ENCODE measurements around the gene AKR7A3. TPM values are rescaled to one million over a fixed set of nuclear protein-coding genes. Genes with fewer than 3 reads are reported as not detected.
A peak's percentile ranks its signal among the peaks of the same experiment; 100 is the strongest.

AKR7A3 gene
- total and polyA plus RNA-seq, 9 of the 15 experiments (the other 6 are each of a cell fraction or from before 2014, with no cell fraction given), result 0.04 to 1.5 (median 0.44) TPM; not detected in 1

DNA sequence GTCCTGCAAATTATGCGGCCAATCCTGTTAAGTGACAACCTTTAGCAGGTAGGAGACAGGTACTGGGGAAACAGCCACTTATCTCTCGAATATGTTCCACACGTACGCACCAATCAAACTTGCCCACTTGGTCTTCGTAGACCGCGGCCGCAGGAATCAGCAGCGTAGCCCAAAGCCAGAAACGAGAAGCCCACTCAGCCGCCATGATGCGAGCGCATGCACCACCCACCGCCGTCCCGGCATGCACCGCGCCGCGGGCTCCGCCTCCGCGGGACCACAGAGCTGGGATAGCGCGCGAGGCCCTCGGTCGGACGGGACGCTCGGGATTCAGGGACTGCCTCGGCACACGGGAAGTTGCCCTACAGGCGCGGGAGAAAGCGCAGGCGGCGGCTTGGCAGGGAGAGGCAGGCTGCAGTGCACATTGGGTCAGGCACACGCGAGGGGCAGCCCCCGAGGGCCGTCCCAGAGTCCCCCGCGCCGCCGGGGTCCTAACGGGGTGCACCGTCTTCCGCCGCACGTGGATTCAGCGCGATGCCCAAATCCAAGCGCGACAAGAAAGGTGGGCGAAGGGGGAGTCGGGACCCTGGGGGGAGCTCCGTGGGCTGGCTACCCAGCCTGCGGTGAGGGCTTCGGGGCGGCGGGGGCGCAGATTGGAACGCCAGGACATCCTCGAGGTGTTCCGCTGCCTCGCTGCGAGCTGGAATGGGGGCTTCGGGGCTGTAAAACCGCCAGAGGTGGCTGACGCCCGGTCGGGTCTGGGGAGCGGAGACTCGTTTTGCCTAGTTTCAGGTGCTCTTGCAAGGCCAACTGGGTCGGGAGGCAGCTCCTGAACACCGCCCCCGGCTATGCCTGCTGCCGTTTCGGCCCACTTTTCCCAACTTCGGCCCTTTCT, 37.0 kb downstream of the AKR7A3 start, which contains the start of the genes EMC1 and MRTO4 (continued):
- TF ChIP-seq, protein P1, sequence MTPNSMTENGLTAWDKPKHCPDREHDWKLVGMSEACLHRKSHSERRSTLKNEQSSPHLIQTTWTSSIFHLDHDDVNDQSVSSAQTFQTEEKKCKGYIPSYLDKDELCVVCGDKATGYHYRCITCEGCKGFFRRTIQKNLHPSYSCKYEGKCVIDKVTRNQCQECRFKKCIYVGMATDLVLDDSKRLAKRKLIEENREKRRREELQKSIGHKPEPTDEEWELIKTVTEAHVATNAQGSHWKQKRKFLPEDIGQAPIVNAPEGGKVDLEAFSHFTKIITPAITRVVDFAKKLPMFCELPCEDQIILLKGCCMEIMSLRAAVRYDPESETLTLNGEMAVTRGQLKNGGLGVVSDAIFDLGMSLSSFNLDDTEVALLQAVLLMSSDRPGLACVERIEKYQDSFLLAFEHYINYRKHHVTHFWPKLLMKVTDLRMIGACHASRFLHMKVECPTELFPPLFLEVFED (CRISPR knock-in tag; conservative IDR thresholded peaks at IDR 0.05), result peak; percentile 78
- peak; percentile 96 for TF ChIP-seq SP1 (CRISPR knock-in tag; IDR thresholded peaks at IDR 0.05)
- TF ChIP-seq NFE2L1 (tag; IDR thresholded peaks at IDR 0.05; ENCODE audit: borderline replicate concordance, low read depth), result no peak
- TF ChIP-seq RNF2 (IDR thresholded peaks at IDR 0.05), result peak; percentile 66; the same call in 1 of the 2 replicates
- no peak for TF ChIP-seq KDM2B (CRISPR knock-in tag; IDR thresholded peaks at IDR 0.05)
- peak; percentile 67 for TF ChIP-seq NFIC (IDR thresholded peaks at IDR 0.05)
- 0 out of 2 replicates have a peak, but pooled peaks have one; percentile 73 for TF ChIP-seq HIVEP1 (CRISPR knock-in tag; IDR thresholded peaks at IDR 0.05)
- TF ChIP-seq ZNF24 (IDR thresholded peaks at IDR 0.05), result peak; percentile 46; the same call in 1 of the 2 replicates
- TF ChIP-seq, protein P2, sequence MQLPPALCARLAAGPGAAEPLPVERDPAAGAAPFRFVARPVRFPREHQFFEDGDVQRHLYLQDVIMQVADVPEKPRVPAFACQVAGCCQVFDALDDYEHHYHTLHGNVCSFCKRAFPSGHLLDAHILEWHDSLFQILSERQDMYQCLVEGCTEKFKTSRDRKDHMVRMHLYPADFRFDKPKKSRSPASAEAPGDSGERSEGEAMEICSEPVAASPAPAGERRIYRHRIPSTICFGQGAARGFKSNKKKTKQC (CRISPR knock-in tag; IDR thresholded peaks at IDR 0.05), result peak; percentile 84
- TF ChIP-seq, protein P3, sequence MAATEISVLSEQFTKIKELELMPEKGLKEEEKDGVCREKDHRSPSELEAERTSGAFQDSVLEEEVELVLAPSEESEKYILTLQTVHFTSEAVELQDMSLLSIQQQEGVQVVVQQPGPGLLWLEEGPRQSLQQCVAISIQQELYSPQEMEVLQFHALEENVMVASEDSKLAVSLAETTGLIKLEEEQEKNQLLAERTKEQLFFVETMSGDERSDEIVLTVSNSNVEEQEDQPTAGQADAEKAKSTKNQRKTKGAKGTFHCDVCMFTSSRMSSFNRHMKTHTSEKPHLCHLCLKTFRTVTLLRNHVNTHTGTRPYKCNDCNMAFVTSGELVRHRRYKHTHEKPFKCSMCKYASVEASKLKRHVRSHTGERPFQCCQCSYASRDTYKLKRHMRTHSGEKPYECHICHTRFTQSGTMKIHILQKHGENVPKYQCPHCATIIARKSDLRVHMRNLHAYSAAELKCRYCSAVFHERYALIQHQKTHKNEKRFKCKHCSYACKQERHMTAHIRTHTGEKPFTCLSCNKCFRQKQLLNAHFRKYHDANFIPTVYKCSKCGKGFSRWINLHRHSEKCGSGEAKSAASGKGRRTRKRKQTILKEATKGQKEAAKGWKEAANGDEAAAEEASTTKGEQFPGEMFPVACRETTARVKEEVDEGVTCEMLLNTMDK (IDR thresholded peaks at IDR 0.05; ENCODE audit: borderline replicate concordance, insufficient read depth, low read depth, low read length, poor library complexity, severe bottlenecking), result no peak
- TF ChIP-seq MTA1 (IDR thresholded peaks at IDR 0.05; ENCODE audit: borderline replicate concordance), result peak; percentile 77; the same call in 1 of the 2 replicates
- peak; percentile 90 for TF ChIP-seq ZBTB17 (CRISPR knock-in tag; IDR thresholded peaks at IDR 0.05)
- TF ChIP-seq FOSL1 (tag; conservative IDR thresholded peaks at IDR 0.05), result peak; percentile 62
- TF ChIP-seq ZNF586 (CRISPR knock-in tag; conservative IDR thresholded peaks at IDR 0.05), result 0 out of 2 replicates have a peak, but pooled peaks have one; percentile 10
- peak; percentile 71 for TF ChIP-seq MXI1 (IDR thresholded peaks at IDR 0.05; ENCODE audit: low read depth, low read length)
- TF ChIP-seq HDAC8 (tag; IDR thresholded peaks at IDR 0.05), result 0 out of 2 replicates have a peak, but pooled peaks have one; percentile 80
- peak; percentile 71 for TF ChIP-seq ETV5 (CRISPR knock-in tag; IDR thresholded peaks at IDR 0.05; ENCODE audit: low read depth)
- TF ChIP-seq TEAD1 (CRISPR knock-in tag; IDR thresholded peaks at IDR 0.05), result peak; percentile 70 to 71; a peak in 3 of 4 replicates
- TF ChIP-seq POLR2H (tag; IDR thresholded peaks at IDR 0.05; ENCODE audit: low read depth), result peak; percentile 89
- peak; percentile 92 for TF ChIP-seq DIDO1 (tag; IDR thresholded peaks at IDR 0.05; ENCODE audit: low read depth)
- TF ChIP-seq KDM4B (IDR thresholded peaks at IDR 0.05; ENCODE audit: borderline replicate concordance in 2 of 2, low read depth in 1 of 2), result peak in 1 of 2 experiments; percentile 65; a peak in 1 of 4 replicates
- peak; percentile 91 for TF ChIP-seq FUS (optimal IDR thresholded peaks at IDR 0.05; ENCODE audit: low read depth, low read length)
- TF ChIP-seq SPI1 (IDR thresholded peaks at IDR 0.05; ENCODE audit: borderline replicate concordance, low read depth, low read length), result 0 out of 2 replicates have a peak, but pooled peaks have one; percentile 36
- TF ChIP-seq ZNF507 (tag; conservative IDR thresholded peaks at IDR 0.05), result no peak

Measured in K562 (cell line).